ENCODE results near the gene PDCD4.

Gene PDCD4

DNA sequence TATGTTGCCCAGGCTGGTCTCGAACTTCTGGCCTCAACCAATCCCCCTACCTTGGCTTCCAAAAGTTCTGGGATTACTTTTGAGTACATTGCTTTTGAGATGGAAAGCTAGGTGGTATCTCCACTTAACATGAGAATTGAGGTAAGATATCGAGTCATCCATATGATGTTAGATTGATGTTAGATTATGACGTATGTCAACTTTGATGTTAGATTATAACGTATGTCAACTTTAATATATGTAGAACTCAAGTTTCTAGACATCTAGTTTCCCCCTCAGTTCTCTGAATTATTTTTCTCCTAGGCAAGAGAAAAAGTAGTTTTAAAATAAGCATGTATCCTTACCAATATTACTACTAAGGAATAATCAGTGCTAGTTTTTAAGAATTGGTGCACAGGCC lies 67.7 kb downstream of the PDCD4 start:
- Histone ChIP-seq H3K36me3 (peaks cover 2% of the 10 kb centered on the region; the same call in 1 of the 2 replicates), H3K4me3 (ENCODE audit: low read depth, low read length) (no peak overlapping the region), H3K27ac (no peak overlapping the region), H3K9me3 (ENCODE audit: severe bottlenecking) (no peaks in the 10 kb centered on the region), H3K27me3 (ENCODE audit: insufficient read depth, low read depth, severe bottlenecking) (no peaks in the 10 kb centered on the region)
- DNase-seq = no peak
- no peak for TF ChIP-seq CTCF (IDR thresholded peaks at IDR 0.05; ENCODE audit: low read depth, low read length)

DNA sequence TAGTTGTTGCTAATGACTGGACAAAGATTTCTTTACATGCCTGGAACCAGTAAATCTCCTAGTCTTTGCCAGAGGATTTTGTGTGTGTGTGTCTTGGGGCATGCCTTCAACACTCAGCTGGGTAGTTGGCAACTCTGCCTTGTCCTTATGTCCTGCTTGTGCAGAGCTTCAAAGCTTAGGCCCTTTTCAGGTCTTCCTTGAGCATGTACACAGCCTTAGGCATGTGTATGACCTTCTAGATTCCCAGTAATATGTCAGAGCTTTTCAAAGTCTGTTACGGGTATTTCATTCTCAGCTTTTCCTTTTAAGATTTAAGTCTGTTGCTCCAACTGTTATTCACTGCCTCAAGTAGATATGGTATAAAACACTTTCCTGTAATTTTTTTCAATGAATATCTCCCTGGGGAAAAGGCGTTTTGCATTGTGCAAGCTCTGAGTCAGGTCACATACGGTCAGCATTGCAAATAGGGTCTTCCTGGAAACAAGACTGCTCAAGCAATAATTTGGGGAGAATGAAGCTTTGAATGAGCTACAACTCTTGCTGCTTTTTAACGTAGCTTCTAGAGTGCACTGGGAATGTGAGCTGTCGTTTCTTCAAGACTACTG lies 73.2 kb downstream of the PDCD4 start:
- no peak overlapping the region for H3K27ac ChIP-seq

GRCh38 chr10:110946496-110946895 lies 74.8 kb downstream of the PDCD4 start:
- no peak for TF ChIP-seq CTCF (IDR thresholded peaks at IDR 0.05; ENCODE audit: low read depth, low read length)
- DNase-seq = no peak
- no peaks in the 10 kb centered on the region for H3K9me3 ChIP-seq (ENCODE audit: severe bottlenecking)
- no peak overlapping the region for H3K27ac ChIP-seq
- no peaks in the 10 kb centered on the region for H3K27me3 ChIP-seq (ENCODE audit: insufficient read depth, low read depth, severe bottlenecking)
- no peak overlapping the region for H3K4me3 ChIP-seq (ENCODE audit: low read depth, low read length)
- no peaks in the 10 kb centered on the region; the same call in 1 of the 2 replicates for H3K36me3 ChIP-seq

More for the DNA sequence above, 73.2 kb downstream of the PDCD4 start:
- no peak overlapping the region for H3K4me3 ChIP-seq (ENCODE audit: low read depth, low read length)
- no peak for TF ChIP-seq CTCF (IDR thresholded peaks at IDR 0.05; ENCODE audit: low read depth, low read length)
- no peaks in the 10 kb centered on the region for H3K27me3 ChIP-seq (ENCODE audit: insufficient read depth, low read depth, severe bottlenecking)
- no peak for DNase-seq
- no peaks in the 10 kb centered on the region for H3K9me3 ChIP-seq (ENCODE audit: severe bottlenecking)
- H3K36me3 ChIP-seq = no peaks in the 10 kb centered on the region; the same call in 1 of the 2 replicates

- no peak for TF ChIP-seq CTCF (IDR thresholded peaks at IDR 0.05; ENCODE audit: low read depth, low read length)
- DNase-seq = no peak
- Histone ChIP-seq H3K27ac (no peak overlapping the region), H3K27me3 (ENCODE audit: insufficient read depth, low read depth, severe bottlenecking) (no peaks in the 10 kb centered on the region), H3K36me3 (no peaks in the 10 kb centered on the region; the same call in 1 of the 2 replicates), H3K4me3 (ENCODE audit: low read depth, low read length) (no peak overlapping the region), H3K9me3 (ENCODE audit: severe bottlenecking) (no peaks in the 10 kb centered on the region)
Observed at GRCh38 chr10:110947061-110947595, 75.4 kb downstream of the PDCD4 start.
